GM12872 (cell line): Measurements from ENCODE around the gene FGF7.

ENCODE experiments used
- TF ChIP-seq, protein P1 (sequence below): IDR thresholded peaks from 3 replicates; pipeline ENCODE4 v1.5.1; 2011; ENCODE audit warnings: low read depth, mild to moderate bottlenecking, low read length, moderate library complexity; ENCODE audit not compliant: insufficient read depth

FGF7 gene

GRCh38 chr15:49473031-49473430 is 50.0 kb downstream of the FGF7 start:
- TF ChIP-seq, protein P1, sequence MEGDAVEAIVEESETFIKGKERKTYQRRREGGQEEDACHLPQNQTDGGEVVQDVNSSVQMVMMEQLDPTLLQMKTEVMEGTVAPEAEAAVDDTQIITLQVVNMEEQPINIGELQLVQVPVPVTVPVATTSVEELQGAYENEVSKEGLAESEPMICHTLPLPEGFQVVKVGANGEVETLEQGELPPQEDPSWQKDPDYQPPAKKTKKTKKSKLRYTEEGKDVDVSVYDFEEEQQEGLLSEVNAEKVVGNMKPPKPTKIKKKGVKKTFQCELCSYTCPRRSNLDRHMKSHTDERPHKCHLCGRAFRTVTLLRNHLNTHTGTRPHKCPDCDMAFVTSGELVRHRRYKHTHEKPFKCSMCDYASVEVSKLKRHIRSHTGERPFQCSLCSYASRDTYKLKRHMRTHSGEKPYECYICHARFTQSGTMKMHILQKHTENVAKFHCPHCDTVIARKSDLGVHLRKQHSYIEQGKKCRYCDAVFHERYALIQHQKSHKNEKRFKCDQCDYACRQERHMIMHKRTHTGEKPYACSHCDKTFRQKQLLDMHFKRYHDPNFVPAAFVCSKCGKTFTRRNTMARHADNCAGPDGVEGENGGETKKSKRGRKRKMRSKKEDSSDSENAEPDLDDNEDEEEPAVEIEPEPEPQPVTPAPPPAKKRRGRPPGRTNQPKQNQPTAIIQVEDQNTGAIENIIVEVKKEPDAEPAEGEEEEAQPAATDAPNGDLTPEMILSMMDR, result no peak

DNA sequence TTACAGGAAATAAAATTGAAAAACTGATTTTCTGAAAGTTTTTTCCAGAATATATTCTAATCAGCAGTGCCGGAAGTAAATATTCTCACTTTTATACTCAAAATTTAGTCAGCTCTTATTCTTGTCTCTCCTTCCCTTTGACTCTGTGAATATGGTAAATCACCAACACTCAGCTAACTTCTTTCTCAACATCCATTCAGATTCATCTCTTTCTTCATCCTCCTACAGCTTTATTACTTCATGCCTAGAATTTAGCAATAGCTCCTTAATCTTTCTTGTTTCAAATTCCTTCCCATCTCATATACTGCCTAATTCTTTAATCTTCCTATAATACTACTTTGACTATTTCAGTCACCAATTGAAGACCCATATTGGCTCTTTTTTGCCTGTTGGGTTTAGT is 67.9 kb downstream of the FGF7 start:
- TF ChIP-seq, protein P1, result no peak

DNA sequence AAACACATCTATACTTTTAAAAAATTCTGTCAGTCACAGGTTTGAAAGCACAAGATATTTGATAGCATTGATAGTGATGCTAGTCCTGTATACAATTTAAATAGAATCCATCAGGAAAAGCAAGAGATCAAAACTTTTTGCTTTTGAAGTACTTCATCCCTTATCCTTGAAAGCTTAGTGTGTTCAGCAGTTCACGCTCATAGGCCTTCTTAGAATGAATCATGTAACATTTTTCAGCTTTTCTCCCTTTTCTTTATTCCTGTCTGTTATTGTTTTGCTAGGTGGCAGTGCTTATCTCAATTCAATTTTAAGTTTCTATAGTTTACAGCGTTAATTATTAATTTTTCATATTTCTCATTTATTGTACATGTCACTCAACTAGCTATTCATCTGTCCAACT is 69.1 kb downstream of the FGF7 start:
- TF ChIP-seq, protein P1, result no peak

GRCh38 chr15:49492830-49493229 is 69.8 kb downstream of the FGF7 start:
- TF ChIP-seq, protein P1, result no peak

- TF ChIP-seq, protein P1, result no peak
These were observed 71.8 kb downstream of the FGF7 start for GRCh38 chr15:49494842-49495241.

GRCh38 chr15:49495993-49496753 is 73.1 kb downstream of the FGF7 start:
- TF ChIP-seq, protein P1, result no peak

DNA sequence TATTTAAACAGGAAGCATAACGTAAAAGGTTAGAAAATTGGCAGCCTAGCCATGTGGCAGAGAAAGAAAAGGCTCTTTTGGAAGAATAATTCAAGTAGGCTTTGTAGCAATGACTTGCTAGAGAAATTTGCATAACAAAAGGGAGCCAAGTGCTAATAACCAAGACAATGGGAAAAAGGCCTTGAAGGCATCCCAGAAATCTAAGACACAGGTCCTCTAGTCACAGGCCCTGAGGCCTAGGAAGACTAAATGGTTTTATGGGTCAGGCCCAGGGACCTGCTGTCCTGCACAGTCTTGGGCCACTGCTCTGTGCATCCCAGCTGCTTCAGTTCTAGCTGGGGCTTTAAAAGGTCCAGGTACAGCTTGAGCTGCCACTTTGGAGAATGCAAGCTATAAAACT is 78.5 kb downstream of the FGF7 start:
- TF ChIP-seq, protein P1, result no peak
